ENCODE data around the gene SEMA3D.

The SEMA3D gene

GRCh38 chr7:84985073-84985784, 201.6 kb downstream of the SEMA3D start:
- no peak for DNase-seq (ENCODE audit: low spot score)

DNA sequence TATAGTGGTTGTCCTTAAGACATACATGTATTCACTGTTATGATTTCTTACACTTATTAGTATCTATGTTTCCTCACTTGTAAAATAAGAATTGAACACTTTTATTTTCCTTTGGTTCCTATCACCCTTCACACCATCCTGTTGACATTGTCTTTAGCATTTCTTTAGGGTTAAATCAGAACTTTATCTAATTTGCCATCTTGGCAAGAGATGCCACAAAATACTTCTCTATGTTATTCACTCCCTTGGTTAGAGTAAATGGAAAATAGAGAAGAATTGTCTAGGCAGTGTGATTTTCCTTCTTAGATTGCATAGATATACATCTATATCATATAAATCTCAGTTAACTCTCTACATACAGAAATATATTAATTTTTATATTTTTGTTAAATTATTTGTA, 204.7 kb downstream of the SEMA3D start:
- no peak for DNase-seq (ENCODE audit: low spot score)

GRCh38 chr7:84981055-84981976, 205.5 kb downstream of the SEMA3D start:
- no peak for DNase-seq (ENCODE audit: low spot score)

DNA sequence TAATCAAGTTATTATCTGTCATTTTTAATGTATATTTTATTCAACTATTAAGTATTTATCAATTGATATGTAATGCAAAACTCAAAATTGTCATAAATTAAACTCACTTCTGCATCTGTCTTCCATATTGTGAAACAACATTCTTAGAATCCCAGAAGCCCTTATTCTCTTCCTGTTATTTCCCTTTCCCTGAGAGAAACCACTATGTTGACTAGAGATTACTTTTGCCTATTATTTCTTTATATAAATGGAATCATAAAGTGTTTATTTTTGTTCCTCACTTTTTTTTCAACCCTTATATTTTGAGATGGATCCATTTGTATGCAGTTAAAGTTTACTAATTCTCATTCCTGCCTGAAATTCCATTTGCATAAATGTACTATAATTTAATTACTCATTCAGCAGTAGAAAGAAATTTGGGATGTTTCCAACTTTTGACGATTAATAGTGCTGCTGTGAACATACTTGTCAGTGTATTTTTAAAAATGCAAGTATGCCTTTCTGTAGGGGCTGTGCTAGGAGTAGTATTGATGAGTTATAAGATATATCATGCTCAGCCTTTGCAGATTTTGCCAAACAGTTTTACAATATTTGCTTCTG, 211.2 kb downstream of the SEMA3D start:
- DNase-seq (ENCODE audit: low spot score) = no peak

DNA sequence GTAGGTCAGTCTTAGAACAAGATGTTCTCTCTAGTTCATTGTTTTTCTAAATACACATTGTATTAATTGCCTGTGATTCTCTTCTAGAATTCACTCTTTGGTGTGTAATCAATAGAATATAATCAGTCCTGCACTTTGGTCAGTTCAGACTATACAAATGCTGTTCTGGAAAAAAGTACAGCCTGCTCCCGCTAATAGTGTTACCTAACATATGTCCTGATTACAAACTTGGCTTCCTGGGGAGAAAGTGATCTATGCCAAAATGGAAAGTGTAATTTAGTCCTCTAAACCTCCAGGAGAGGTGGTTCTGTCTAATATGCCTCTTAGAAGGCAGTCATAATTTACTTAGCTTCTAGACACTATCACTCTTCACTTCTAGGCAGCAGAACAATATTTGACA, 215.5 kb downstream of the SEMA3D start:
- no peak for DNase-seq (ENCODE audit: low spot score)

DNA sequence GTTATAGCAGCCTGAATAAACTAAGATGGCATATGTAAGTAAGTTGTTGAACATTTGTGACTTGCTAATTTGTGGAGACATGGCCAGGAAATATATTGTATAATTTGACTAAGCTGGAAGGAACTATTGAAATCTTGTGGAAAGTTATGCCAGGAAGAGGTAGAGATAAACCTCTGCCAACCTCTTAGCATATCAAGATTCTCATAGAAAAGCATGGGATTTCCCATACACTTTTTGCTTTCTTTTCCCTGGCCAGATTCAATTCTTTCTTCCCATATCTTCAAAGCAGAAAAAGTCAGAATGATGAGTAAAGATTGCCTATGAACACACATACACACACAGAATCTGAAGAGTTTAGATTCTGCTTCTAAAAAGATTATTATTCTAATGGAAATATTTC, 216.2 kb downstream of the SEMA3D start:
- no peak for DNase-seq (ENCODE audit: low spot score)

- DNase-seq (ENCODE audit: low spot score) = no peak
Observed at GRCh38 chr7:84953234-84953633, 233.6 kb downstream of the SEMA3D start.

DNA sequence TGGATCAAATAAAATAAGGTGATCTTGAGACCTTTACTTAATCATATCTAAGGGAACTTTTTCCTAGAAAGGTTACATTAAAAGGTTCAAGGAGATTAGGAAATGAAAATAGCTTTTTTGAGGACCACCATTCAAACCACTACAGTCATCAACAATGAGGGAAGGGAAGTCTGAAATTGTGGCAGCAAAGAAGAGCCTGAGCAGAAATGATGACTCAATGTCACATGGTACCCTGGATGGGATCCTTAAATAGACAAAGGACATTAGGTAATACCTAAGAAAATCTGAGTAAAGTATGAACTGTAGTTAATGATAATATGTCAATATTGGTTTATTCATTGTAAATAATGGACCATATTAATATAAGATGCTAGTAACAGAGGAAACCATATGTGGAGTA, 236.0 kb downstream of the SEMA3D start:
- DNase-seq (ENCODE audit: low spot score) = peak; percentile 49

- DNase-seq (ENCODE audit: low spot score) = no peak
Observed at GRCh38 chr7:84949501-84949900, 237.4 kb downstream of the SEMA3D start.

DNA sequence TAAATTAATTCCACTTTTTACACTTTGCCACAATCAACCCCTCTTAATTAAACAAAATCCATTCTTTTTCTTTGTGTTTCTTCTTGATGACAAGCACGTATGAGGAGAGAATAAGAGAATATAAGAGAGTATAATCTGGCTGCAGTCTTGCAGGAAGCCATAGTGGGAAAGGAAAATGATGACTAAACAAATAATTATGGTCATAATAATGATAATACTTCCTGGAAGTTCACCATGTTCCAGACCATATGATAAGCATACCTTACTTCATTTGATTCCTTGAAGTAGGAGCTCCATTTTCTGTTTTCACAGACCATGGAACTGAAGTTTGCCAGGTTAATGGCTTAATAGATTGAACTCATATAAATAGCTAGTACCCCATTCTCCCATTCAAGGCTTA, 237.8 kb downstream of the SEMA3D start:
- DNase-seq (ENCODE audit: low spot score) = peak; percentile 9

DNA sequence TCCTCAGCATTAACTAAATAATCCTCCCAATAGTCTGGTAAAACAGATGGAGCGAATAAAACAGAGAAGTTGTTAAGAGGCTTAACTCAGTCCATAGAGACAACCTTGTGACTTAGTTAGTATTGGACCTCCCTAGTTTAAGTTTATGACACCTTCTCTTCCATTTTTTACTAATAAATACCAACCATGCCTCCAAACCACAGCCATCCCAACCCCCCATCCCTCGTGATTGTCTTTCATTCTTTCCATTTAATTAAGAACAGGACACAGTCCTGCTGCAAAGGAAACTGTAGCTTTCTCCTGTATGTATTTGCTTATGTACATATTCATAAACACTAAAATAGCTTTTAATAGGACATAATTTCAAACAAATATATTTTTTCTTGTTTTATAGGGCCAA, 238.2 kb downstream of the SEMA3D start:
- DNase-seq (ENCODE audit: low spot score) = no peak

- DNase-seq (ENCODE audit: low spot score) = no peak
Observed at GRCh38 chr7:84946549-84946948, 240.3 kb downstream of the SEMA3D start.

All from kidney tubule cell (primary cell).